ENCODE results near the gene EXPH5.

The EXPH5 gene

DNA sequence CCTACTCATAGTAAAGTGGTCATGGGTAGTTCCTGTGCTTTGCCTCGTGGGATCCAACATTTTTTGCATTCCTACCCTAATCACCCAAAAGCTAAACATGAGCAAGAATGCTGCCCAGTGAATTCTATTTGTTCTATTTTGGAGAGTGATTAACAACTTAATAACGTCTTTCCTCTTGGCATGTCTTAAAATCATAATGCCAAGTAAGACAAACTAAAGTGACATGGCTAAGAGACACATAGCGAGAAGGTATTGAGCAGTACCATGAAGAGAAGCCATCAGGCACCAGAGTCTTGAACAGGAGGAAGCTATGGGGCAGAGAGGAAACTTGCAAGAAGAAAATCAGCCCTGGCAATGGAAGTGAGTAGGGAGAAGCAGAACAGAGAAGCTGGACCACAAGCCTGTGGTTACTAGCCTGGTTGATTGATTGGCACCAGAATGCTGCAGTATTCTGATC, 32.0 kb downstream of the EXPH5 start:
- DNase-seq = peak; percentile 21

DNA sequence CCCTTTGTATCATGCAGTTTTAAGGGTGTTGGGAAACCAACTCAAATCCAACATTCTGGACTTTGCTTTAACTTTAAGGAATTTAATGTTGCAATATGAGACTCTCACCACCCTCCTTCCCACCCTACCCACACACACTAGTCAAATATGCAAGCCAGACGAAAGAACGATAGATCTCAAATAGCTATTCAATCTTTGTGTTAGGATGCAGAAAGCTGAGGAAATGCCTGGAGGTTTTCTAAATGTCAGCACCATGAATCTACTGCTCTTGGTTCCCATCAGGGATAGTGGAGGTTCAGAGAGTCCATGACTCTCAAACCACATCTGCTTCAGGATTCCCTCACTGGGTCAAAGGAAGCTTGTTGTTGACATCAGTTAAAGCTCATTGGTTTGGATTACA, 33.7 kb downstream of the EXPH5 start:
- no peak for DNase-seq

DNA sequence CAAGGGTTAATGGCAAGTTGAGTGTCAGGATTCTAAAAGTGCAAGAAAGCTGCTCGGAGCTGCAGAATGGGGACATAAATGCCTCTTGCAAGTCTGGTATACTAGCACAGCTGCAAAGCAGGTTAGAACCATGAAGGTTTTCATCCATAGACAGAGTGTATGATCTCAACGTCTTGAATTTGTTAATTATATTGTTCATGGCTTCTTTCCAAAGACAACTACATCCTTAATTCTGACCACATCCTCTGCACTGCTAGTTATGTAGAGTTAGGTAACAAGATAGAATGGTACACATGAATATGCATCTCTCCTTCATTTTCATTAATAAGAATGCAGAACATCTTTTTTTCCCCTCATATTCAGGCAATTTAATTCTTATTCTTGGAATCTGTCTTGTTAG, 34.2 kb downstream of the EXPH5 start:
- peak; percentile 31 for DNase-seq

DNA sequence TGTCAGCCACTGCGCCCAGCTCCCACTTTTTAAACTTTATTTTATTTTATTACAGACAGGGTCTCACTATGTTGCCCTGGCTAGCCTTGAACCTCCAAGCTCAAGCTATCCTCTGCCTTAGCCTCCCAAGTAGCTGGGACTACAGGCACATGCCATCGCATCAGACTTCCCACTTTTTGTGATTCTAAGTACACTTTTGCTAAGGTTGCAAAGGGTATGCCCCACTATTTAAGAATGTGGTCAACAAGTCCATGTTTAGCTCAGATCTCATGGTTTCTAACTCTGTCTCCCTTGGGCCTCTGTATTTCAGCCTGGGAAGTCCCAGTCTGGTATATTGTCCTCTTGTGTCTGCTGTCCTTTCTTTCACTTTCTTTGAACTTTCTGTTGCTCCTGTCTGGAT, 35.3 kb downstream of the EXPH5 start:
- DNase-seq = no peak

DNA sequence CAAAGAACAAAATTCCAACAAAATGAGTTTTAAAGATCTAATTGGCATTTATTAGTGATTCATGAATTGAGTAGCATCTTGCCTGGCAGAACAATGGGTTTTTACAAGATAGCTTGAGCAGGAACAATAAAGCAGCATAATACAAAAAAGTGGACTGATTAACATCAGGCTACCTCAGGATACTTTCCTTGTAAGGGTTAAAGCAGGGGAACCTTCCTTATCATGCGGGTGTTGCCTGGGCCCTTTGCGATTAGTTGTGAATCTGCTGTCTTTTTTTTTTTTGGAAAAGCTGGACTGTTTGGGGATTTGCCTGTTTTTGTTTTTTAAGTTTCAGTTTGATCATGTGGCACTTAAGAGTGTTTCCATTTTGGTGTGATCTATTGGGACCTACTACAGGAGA, 37.5 kb downstream of the EXPH5 start:
- DNase-seq = no peak

DNA sequence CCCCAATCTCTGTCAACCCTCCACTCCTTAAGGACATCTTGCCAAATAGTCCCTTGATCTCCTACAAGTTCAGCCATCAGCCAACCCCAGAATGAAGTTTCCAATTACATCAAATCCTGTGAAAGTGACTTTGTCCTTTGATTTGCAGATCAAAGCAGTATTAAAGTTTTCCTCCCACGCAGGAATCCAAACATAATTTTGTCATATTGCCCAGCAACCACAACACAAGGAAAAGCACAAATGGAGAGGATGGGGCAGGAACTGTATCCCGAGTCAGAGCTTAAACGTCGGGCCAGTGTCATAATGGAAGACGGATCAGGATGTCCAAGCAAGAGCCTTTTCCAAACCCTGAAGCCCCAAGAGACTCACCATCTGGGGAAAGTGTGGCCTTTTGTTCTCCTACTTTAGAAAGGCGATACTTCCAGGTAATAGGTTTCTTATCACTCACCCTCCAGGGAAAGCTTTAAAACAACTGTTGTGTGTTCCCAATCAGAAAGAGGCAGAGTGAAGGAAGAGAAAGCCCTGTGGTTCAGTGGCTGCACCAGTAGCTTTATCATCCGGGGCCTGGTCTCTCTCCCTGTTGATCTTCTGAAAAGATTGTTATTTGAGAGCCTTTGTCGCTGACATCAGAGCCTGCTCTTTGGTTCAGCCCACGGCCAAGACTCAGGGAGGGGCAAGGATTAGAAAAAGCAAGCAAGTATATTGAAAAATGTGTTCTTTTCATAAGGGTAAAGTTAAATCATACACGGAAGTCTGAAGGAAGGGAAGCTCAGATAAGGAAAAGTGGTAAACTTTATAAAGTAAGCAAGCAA, 41.7 kb downstream of the EXPH5 start:
- DNase-seq = peak; percentile 43

DNA sequence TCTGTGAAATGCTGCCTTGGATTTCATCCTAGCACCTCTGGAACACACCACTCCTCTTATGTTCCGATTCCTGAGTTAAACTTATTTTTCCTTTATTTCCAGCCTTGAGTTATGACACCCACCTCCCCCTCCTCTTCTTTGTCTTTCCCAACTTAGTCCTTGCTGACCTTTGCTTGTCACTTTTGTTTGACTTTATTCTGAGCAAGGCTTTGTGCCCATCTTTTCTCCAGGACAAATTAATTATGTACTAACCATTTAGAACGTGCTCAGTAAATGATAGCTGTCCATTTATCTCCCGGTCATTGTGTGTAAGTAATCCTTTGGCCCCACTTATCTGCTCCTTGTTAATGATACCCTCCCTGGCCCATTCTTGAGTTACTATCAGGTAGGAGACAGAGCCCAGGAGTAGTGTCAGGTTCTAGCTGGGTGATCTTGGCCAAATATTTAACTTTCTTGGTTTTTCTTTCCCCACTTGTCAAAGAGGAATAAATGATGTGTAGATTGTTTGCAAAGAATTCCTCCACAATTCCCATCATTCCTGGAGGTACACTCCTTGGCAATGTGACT, 44.2 kb downstream of the EXPH5 start:
- DNase-seq = no peak

DNA sequence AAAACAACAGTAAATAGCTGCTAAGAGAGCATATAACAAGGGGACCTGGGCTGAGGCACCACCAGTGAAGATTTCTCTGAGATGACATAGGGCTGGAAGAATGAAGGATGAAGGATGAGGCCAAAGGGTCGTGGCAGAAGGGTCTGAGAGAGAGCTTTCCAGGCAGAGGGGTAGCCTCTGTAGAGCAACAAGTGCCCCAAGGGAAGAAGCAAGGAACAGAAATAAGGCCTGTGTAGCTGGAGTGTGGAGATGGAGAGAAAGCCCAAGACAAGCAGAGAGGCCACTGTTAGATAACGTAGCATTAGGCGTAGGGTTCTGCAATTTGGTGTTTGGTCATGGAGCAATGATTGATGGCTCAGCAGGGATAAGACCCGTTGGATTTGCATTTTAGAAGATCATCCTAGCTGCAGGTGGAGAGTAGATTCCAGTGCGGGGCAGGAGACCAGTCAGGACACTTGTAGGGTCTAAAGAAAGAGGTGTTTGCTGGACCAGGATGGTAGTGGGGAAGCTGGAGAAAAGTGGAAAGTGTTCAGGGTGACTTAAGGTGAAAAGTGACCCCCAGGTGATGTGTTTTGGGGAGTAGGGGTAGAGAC, 47.6 kb downstream of the EXPH5 start:
- no peak for DNase-seq

DNA sequence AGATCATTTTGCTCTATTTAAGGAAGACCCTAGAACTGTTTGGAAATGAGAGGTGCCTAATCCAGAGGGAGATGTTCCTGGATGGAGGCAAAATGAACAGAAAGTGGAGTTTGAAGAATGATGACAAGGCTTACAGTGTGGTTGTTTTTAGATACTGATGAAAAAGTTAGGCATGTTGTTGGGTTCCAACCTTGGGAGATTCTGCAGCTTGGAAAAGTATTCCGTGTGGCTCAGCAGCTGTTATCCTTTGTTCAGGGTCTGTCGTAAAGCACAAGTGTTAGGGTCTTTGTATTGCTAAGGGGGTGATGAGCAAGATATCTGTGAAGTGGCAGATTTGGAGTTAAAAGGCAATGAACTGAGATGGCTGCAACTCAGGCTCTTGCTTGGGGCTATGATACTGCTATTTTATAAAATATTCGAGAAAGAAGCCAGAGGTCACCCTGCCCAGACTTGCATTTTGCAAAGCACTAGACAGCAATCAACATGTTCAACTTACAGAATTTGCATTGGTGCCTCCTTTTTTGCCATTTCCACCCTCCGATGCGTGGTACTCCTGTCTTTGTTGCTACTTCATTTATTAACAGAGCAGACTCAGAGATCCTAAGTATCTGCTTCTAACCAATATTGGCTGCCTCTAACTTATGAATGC, 50.1 kb downstream of the EXPH5 start:
- no peak for DNase-seq

DNA sequence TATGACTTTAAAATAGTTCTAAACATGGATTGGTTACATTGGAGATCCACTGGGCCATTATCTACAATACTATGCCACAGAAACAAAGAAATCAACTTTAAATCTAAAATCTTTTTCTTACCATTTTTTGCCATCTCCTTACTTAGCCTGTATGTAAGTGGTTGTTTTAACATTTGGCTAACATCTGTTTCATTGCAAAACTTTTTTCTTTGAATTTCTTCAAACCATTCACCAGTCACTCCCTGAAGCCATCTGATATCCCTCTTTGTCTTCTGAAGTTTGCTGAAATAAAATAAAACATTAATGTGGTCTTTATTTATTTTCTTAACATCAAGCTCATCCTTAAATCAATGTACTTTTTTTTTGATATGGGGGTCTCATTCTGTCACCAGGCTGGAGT, 52.0 kb downstream of the EXPH5 start:
- DNase-seq = no peak

DNA sequence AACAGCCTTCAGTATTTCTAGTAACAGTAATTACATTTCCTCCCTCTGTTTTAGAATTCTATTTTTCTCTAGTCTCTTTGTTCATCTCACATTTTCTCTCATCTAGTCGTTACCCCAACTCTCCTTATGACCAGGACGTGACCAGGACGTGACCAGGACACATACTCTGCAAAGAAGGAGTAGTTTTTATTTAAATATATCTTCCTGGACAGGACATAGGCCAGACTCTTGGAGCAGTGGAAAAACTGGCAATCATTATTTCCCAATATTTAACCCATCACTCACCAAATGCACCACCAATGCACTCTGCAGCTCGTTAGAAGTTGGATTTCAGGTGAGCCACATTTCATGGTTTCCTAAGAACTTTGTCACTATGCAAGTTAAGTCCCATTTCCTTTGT, 55.1 kb downstream of the EXPH5 start:
- no peak for DNase-seq

DNA sequence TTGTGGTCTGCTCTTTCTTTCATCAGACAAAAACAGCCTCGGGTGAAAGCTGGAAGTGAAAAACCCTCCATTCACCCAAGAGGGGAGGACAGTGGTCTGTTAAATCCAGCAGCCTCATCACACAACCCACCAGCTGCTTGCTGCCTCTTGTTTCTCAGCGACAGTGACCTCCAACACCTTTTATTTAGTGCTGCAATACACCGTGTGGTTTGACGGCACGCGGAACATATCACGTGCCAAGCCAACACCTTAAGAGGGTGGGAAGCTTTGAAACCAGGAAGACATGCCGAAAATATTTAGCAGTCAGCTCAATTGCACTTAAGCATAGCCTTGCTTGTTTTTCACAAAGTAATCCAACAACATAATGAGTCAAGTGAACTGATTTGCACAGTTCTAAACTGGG, 55.5 kb downstream of the EXPH5 start:
- no peak for DNase-seq

DNA sequence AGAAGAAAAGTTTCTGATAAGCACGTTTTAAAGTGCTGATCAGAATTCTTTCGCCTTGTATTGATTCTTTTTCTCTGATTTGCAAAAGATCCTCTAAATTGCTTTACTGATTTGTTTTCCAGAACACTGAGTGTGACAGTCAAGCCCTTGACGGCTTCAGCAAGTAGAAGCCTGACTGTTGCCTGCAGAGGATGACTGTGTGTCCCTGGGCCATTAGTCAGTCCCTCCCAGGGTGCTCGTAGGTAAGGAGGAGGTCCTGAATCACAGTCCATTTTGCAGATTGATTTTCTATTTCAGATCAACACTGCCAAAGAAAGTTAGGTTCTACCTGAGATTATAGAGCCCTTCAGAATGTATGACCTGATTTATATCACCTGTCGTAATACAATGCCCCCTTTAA, 56.8 kb downstream of the EXPH5 start:
- no peak for DNase-seq

DNA sequence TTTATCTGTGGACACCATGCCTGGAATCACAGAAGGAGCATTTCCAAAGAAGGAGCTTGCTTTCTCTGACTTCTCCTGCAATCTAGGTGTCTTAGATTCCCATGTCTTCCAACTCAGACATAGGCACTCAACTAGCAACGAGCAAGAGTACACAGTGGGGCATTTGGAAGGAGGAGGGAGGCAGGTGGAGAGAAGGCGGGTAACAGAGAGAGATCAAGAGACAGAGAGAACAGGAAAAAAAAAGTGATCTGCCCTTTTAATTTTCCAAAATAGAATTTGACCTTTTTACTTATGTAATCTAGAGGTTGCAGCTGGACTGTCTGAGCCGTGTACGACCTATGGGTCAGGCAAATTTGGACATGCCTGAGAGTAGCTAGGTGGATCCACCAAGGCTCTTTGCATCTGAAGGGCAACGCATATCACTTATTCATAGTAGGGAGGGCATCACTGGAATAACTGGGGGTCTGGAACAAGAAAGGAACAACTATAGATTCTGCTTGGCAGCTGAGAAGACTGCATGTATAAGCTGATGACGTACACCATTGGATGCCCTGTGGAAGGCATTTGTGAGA, 58.1 kb downstream of the EXPH5 start:
- DNase-seq = no peak

DNA sequence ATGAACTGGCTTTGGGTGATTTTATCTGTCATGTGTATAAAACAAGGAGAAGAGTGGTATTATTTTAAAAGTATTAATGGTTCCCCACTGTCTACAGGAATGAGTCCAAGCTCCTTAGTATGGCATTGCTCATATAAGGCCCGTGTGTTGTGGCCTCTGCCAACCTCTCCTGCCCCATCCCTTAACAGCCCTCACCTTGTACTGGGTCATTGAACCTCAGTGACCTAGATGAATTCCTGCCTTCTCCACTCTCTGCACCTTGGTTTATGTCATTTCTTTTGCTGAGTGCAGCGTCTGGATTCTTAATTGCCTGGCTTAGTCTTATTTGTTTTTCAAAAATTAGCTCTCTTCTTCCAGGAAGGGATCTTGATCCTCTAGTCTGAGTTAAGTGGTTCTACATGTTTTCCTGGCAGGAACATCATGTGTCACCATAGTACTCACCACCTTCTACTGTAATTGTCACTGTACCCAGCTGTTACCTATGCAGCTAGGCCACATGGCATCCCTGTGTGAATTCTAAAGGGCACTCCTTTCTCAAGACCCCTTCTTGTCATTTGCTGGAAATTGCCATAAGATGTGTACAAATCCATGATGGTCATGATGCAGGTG, 59.2 kb downstream of the EXPH5 start:
- DNase-seq = no peak

DNA sequence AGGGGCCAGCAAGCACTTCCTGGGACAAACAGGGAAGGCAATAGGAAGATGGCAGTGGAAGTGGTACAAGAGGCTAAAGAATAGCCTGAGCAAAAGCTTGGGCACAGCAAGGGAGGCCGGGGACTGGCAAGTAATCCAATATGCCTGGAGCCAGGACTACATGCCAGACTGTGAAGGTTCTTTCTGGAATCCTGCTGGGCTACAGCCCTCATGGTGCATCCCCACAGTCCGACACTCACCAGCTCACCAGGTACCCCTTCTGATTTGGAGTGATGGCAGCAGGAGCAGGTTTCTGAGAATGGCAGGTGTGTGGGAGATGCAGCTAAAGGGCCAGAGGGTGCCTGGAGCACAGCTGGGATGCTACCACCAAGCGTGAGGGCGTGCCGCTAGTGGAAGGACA, 63.1 kb downstream of the EXPH5 start:
- no peak for DNase-seq

DNA sequence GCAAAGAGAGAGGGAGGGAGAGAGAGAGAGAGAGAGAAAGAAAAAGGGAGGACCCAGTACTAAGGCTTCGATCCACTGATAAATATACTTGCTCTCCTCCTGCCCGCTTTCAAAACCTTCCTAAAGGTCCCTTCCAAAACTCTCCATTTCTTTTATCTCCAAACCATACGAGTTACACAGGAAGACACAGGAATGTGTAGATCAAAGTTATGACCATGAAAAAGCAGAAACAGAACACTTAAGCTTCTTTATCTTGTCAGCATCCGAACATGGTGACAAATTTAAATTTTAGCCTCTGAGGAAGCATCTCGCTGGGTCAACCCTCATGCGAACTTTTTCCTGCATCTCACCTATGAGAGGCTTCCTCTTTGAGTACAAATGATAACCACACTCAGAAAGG, 66.2 kb downstream of the EXPH5 start:
- no peak for DNase-seq

DNA sequence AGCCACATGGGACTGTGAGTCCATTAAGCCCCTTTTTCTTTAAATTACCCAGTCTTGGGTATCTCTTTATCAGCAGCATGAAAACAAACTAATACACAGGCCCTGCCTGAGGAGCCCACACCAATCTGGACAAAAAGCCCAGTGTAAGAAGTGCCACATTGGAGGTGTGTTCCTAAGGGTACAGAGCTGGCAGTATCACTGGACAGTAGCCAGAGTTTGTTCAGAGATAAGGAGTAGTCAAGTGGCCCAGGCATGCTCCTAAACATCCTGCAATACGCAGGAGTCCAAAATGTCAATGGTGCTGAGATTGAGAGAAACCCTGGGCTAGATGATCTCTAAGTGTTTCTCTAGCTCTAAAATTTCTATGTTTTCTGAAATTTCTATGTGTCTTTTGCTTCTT, 68.4 kb downstream of the EXPH5 start:
- no peak for DNase-seq

DNA sequence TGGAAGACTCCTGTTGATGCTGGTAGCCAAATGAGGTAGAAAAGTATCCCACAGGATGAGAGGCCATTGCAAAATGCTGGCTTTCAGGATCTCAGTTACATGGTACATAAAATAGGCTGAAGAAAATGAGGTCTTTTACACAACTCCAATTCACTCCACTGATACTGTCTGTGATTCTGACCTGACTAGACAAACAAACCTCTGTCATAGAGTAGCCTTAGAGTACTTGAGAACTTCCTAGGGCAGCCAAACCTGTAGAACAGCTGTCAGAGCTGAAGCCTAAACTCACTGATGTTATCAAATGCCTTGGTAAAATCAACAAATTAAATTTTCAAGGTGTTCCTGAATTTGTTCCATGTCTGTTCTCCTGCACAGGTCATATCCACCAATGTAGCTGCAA, 69.1 kb downstream of the EXPH5 start:
- no peak for DNase-seq

DNA sequence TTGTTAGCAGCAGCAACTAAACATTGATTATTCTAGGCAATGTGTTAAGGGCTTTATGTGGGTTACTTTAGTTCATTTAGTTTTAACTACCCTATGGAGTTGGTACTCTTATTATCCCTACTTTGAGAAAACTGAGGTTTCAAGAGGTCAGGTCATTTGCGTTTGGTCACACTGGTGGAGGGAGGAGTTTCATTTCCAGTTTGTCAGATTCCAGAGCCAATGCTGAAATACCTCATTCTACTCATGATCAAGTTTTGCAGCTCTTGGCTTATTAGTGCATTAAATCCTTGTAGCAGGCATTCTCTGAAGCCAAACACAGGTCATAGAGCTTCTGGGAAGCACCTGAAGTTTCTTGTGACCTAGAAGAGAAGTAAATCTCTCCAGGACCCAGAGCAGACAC, 71.2 kb downstream of the EXPH5 start:
- DNase-seq = no peak

DNA sequence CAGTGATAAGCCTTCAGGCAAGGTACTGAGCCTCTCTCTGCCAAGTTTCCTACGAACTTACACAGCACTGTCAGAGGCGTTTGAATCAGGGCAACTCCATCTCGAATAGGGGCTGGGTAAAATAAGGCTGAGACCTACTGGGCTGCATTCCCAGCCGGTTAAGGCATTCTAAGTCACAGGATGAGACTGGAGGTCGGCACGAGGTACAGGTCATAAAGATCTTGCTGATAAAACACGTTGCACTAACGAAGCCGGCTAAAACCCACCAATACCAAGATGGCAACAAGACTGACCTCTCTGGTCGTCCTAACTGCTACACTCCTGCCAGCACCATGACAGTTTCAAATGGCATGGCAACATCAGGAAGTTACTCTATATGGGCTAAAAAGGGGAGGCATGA, 75.0 kb downstream of the EXPH5 start:
- no peak for DNase-seq

DNA sequence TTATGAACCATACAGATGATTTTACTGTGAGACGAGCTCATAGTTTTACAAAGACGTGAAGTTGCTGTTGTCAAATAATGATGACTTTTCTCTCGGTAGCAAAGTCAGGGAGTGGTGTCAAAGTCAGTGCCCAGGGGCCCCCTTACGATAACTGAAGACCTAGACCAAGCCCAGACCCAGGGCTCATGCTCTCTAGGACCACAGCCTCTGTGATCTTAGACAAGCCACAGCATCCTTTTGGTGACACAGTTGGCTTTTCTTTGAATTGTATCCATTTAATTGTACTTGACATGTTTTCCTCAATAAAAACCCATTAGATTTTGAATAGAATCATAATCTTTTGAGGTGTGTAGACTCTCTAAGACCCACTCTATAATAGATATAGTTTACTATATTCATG, 77.4 kb downstream of the EXPH5 start:
- DNase-seq = no peak

DNA sequence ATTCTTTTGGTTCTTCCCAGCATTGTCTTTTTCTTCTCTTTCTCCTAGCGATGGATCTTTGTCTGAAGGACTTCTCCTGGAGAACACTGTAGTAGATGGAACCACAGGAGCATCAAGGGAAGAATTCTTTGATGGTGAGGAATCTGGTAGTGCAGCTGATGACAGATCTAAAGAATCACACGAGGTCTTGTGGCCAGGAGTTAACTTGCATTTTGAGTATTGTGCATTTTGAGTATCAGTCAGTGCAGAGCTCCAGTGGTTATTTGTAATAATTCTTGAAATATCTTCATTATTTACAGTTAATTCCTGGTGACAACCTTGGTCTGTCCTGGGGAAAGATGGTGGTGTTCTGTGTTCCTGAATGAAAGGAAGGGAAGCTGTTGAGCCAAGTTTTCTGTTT, 80.9 kb downstream of the EXPH5 start:
- DNase-seq = no peak

All from eye (tissue), 1 donor.